C4-2B (cell line): ENCODE measurements around the gene FAM222B.

Experiments
- CTCF ChIP-seq: fragments of 450-650 bp; conservative IDR thresholded peaks from 2 replicates; pipeline ENCODE4 v1.5.1; 2017; ENCODE audit warnings: mild to moderate bottlenecking
- ZFX ChIP-seq: fragments of 450-650 bp; IDR thresholded peaks from 2 replicates; pipeline ENCODE4 v1.6.1; 2017

GRCh38 chr17:28737770-28738679, 104.6 kb downstream of the FAM222B start:
- TF ChIP-seq CTCF = no peak
- no peak for TF ChIP-seq ZFX
